Stimulated activated CD4-positive, alpha-beta T cell treated with anti-CD3 and anti-CD28 coated beads, Interleukin-1b, Interleukin-23, amount 100 ng/mL, for 48 hours (primary cell): ENCODE data around the gene PPP1R14C.
"Not testable (repeated sequence)": the region's sequence is repeated elsewhere in the genome, so short reads cannot be mapped to it uniquely, and the experiment has no call there.

Source experiments
- DNase-seq: peaks from one replicate; pipeline ENCODE4 v3.0.0-alpha.2; 2020

PPP1R14C gene

DNA sequence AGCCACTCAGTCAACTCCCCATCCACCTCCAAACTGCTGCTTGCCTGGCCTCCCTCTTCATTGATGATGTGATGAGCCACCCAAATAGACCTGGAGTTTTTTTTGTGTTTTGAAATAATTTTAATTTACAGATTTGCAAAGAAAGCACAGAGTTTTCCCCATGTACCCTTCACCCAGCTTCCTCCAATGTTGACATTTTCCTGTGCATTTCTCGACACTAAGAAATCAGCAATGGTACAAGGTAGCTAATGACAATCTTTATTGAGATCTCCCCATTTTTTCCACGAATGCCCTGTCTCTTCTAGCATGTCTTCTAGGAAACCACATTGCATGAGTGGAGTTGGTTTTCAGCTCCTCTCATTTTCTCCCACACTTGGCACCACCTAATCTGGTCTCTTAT lies 30.1 kb downstream of the PPP1R14C start:
- DNase-seq = no peak

DNA sequence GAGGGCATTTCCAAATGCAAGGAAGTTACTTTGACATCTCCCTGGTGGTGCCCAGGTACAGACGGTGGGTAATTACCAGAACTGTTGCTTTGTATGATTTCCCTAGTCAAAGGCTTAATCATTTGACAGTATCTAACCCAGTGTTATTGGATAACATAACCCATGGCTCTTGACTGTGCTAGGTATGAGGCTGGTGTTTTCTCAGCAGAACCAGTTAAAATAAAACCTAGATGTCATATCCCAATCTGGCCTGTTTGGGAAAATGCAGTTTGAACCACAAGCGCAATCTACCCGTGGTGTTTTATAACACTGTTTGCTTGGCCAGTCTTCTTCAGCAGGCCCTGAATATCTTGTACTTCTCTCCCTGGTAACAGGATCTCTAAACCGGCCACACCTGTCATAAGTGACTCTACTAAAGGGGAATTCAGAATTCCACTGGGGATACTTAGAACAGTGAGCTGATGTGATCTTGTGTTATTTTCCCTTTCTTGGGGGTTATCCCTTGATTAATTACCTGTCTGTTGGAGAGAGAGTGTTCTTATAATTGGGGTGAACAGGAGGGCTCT lies 32.8 kb downstream of the PPP1R14C start:
- no peak for DNase-seq

- DNase-seq = no peak
Measured at GRCh38 chr6:150176152-150176551, 33.3 kb downstream of the PPP1R14C start.

- no peak for DNase-seq
Measured at GRCh38 chr6:150176659-150177058, 33.8 kb downstream of the PPP1R14C start.

GRCh38 chr6:150177259-150177951 lies 34.6 kb downstream of the PPP1R14C start:
- DNase-seq = no peak

- no peak for DNase-seq
Measured at GRCh38 chr6:150177952-150178520, 35.2 kb downstream of the PPP1R14C start.

- no peak for DNase-seq
Measured at GRCh38 chr6:150179030-150179429, 36.2 kb downstream of the PPP1R14C start.

DNA sequence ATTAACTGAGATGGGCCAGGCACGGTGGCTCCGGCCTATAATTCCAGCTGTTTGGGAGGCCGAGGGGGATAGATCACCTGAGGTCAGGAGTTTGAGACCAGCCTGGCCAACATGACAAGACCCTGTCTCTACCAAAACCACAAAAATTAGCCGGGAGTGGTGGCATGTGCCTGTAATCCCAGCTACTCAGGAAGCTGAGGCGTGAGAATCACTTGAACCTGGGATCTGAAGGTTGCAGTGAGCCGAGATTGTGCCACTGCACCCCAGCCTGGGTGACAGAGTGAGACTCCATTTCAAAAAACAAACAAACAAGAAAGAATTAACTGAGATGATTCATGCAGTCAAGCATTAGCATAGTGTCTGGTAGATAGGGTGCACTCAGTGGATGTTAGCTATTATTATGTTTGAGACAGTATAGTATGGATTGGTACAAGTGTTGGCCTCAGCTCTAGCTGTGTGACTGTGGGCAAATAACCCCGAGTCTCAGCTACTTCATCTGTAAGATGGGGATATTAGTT lies 37.1 kb downstream of the PPP1R14C start:
- not testable (repeated sequence) for DNase-seq

GRCh38 chr6:150180517-150180916 lies 37.7 kb downstream of the PPP1R14C start:
- no peak for DNase-seq

DNA sequence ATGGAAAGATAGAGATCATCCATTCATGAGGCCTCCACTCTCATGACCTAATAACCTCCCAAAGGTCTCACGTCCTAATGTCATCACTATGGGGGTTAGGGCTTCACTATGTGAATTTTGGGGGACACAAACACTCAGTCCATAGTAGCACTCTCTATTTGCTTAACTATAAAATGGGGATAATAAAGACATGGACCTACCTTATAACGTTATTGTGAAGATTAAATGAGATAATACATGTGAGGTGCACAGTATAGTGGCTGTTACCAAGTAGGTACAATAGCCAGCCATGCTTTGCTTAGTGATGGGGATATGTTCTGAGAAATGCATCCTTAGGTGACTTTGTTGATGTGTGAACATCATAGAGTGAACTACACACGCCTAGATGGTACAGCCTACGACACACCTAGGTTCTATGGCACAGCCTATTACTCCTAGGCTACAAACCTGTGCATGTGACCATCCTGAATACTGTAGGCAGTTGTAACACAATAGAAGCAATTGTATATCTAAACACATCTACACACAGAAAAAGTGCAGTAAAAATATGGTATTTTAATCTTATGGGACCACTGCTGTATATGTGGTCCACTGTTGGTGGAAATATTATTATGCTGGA lies 39.7 kb downstream of the PPP1R14C start:
- no peak for DNase-seq

DNA sequence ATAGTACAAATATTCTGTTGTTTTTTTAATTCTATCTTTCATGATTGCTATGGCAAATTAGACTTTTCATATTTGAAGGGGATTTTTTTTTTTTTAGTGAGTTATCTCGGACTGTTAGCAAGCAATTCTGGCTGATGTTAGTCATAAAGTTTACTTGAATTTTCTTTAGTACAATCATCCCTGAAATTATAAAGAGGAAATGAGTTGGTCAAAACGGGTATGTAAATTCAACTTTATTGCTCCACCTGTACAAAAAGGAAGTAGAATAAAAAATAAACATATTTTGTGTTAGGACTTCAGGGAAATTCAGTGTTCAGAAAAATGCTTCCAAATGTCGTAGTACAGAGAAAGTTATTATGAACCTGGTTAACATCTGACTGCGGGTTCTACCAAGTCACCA lies 40.3 kb downstream of the PPP1R14C start:
- DNase-seq = no peak

DNA sequence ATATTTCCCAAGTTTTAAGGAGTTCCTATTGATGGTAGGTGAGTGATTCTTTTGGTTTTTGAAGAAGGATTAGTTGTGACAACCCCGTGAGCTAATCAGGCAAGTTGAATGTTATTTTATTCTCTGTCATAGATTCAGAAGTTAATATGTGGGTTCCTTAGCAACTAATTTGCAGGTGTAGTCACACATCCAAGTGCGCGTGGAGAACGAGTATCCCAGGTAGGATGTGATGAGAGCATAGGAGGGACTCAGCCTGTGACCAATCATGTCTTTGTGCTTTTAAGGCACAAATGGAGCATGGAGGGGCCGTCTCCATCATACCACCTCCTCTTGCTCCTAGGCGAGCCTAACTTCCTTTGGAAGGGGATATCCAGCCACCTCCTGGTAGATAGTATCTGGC lies 41.1 kb downstream of the PPP1R14C start:
- DNase-seq = no peak

DNA sequence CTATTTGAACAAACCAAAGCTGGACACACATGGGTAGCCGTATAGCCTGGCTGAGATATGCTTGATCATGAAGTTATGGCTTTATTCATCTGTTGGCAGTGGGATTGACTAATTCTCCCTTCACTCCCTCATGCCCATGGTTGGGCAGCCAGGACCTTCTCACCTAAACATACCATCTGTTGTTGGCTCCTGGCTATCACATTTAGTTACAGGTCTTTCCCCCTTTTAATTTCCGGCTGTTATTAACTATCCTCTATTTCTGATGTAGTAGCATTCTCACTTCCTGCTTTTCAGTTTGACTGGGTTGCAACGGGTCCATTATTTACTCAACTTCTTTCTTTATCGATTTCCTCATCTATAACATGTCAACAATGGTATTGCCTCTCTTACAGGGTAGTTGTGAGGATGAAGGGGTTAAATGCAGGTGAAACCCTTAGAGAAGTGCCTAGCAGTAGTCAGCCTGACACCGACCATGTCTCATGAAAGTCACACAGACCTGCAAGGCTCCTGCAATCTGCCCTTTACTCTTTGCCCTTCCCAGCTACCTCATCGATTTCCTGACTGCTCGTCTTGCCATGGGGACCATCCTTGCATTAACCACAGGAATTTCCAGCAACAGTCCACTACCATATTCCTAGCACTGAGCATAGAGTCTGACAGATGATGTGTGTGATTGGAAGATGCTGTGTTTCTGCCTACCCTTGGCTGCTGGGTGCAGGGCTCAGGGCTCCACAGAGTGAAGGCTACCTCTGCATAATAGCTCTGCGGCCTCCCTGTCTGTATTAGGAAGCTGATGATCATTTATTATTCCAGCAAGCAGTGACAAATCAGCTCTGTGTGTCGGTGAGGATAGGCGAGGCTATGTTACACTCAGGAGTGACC lies 42.2 kb downstream of the PPP1R14C start:
- no peak for DNase-seq

DNA sequence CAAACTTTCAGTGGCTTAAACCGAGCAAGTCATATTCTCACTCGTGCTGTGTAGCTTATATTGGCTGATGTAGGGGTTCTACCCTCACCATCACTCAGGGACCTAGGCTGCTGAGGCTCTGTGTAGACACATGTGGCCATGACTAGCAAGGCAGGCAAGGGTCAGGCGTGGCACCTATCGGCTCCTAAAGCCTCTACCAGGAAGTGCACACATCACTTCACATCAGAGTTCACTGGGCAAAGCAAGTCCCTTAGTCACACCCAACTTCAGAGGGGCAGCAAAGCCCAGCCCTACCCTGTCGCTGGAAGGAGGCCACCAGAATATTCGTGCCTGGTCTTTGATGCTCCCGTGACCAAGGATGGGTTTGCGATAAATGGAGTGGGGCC lies 42.9 kb downstream of the PPP1R14C start:
- DNase-seq = no peak

DNA sequence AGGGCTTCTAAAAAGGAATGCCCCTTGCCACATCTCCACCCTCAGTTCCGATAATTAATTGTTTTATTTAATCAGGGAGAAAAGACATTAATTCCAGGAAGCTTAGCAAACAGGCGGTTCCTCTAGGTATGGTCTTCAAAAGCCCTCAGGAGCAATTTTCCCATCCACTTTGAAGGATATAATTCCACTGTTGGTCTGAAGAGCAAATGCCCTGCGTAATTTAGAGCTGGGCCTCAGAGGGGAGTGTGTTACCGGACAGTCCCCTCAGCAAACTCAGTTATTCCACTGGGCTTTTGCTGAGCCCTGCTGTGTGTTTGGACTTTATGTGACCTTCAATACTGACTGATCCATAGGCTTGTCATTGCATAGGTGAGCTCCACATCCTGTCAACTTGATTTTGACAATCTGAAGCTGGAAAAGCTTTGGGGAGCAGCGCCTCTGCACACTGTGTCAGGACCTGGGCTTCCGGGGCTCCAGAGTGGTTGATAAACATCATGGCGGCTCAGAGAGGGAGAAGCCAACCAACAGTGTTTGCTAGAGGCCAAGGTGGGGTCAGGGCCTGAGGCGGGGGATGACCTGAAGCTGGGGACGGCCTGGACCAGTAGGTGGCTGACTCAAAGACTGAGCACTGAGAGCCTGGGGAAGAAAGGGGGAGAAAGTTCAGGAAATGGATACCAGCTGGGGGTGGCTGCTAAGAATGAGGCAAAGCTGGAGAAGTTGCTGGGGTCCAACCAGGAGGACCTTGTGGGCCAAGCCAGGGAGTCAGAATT lies 43.5 kb downstream of the PPP1R14C start:
- DNase-seq = no peak

GRCh38 chr6:150187433-150187832 lies 44.6 kb downstream of the PPP1R14C start:
- not testable (repeated sequence) for DNase-seq

- no peak for DNase-seq
Measured at GRCh38 chr6:150189122-150189521, 46.3 kb downstream of the PPP1R14C start.

- DNase-seq = no peak
Measured at GRCh38 chr6:150191809-150192208, 49.0 kb downstream of the PPP1R14C start.

DNA sequence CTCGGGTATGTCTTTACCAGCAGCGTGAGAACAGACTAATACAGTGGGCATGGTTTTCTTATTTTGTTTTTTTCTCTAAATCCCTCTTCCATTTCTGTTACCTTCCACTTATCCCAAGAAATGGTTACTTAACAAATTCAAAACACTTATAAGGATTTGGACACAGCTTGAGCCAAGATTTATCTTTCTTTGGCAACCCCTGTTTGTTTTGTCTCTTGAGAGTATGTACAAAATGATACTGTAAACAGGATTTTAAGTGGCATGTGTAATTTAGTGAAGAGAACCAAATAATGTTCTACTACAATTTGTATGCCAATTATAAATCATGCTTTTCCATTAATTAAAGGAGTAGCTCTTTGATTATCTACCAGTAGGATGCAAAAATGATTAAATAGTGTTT lies 51.4 kb downstream of the PPP1R14C start:
- DNase-seq = no peak

DNA sequence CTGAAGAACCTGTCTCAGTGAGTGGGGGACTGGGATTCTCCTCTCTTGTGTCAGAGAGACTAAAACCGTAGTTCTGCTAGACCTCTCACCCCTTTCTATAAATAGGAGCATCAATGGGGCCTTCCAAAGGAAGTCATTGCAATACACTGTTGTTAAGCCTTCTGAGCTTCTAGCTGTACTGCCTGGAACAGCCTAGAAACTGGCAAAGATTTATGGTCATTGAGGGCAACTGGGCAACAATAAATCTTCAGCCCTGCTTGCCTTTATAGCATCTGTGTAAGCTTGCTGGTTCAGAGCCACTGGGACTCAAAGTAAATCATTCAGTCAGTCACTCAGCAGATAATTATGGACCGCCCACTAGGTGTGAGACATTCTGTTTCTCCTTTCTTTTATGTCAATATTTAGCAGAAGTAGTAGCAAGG lies 53.2 kb downstream of the PPP1R14C start:
- no peak for DNase-seq

DNA sequence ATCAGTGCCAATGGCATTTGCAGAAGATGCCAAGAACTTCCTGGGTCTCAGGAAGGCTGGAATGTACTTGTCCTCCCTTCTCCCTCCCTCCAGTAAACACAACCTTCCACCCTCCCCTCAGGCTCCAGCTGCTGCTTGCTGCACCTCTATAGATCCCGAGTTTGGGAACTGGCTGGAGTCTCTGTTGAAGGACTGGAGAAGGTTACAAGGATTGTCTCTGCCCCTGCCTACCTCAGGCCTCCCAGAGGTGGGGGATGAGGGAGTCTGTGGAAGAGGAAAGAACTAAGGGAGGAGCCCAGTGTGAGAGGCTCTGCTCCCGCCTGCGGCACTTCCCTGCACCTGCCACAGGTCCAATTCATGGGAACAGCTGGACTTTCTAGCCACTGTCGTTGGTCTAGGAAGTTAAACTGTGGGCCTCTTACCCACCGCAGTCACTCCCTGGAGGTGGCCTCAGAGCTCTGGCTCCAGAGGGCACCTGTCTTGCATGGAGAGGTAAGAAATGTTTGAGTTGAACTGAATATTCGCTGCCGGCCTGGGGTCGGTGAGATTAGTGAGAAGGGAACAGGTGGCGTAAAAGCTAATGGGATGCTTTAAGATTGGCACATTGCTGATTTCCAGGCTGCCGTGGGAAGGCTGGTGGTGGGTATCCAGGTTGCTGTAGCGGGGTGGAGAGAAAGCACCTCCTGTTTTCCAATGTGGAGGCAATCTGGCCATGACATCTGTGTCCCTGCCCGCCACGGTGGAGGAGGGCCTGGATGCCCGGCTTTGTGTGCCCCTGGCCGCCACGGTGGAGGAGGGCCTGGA lies 54.3 kb downstream of the PPP1R14C start:
- no peak for DNase-seq
